ENCODE results near the gene DSTN.
"Not testable (repeated sequence)": the region's sequence is repeated elsewhere in the genome, so short reads cannot be mapped to it uniquely, and the experiment has no call there.

Gene DSTN

GRCh38 chr20:17652411-17652810, 82.5 kb downstream of the DSTN start:
- no peak for TF ChIP-seq TAF1 (IDR thresholded peaks at IDR 0.05; ENCODE audit: borderline replicate concordance, low read depth, low read length)
- TF ChIP-seq POLR2A (IDR thresholded peaks at IDR 0.05; ENCODE audit: low read depth, low read length), result no peak
- no peak for TF ChIP-seq POLR2AphosphoS5 (IDR thresholded peaks at IDR 0.05; ENCODE audit: low read depth, low read length)
- FAIRE-seq (no peak), DNase-seq (ENCODE audit: insufficient read length) (no peak)

GRCh38 chr20:17653835-17654648, 84.2 kb downstream of the DSTN start:
- FAIRE-seq, result no peak

GRCh38 chr20:17654649-17655285, 84.9 kb downstream of the DSTN start:
- FAIRE-seq (no peak), DNase-seq (ENCODE audit: insufficient read length) (no peak)

More at GRCh38 chr20:17653835-17654648, 84.2 kb downstream of the DSTN start:
- no peak for DNase-seq (ENCODE audit: insufficient read length)
- TF ChIP-seq POLR2A (IDR thresholded peaks at IDR 0.05; ENCODE audit: low read depth, low read length), result no peak
- no peak for TF ChIP-seq POLR2AphosphoS5 (IDR thresholded peaks at IDR 0.05; ENCODE audit: low read depth, low read length)
- TF ChIP-seq TAF1 (IDR thresholded peaks at IDR 0.05; ENCODE audit: borderline replicate concordance, low read depth, low read length), result no peak

GRCh38 chr20:17655286-17655651, 85.4 kb downstream of the DSTN start:
- FAIRE-seq (no peak), DNase-seq (ENCODE audit: insufficient read length) (no peak)
- TF ChIP-seq POLR2A (IDR thresholded peaks at IDR 0.05; ENCODE audit: low read depth, low read length), result no peak
- TF ChIP-seq POLR2AphosphoS5 (IDR thresholded peaks at IDR 0.05; ENCODE audit: low read depth, low read length), result no peak
- TF ChIP-seq TAF1 (IDR thresholded peaks at IDR 0.05; ENCODE audit: borderline replicate concordance, low read depth, low read length), result no peak

More at GRCh38 chr20:17654649-17655285, 84.9 kb downstream of the DSTN start:
- TF ChIP-seq TAF1 (IDR thresholded peaks at IDR 0.05; ENCODE audit: borderline replicate concordance, low read depth, low read length) (no peak), POLR2A (IDR thresholded peaks at IDR 0.05; ENCODE audit: low read depth, low read length) (no peak), POLR2AphosphoS5 (IDR thresholded peaks at IDR 0.05; ENCODE audit: low read depth, low read length) (no peak)

- TF ChIP-seq POLR2A (IDR thresholded peaks at IDR 0.05; ENCODE audit: low read depth, low read length), result no peak
- TF ChIP-seq POLR2AphosphoS5 (IDR thresholded peaks at IDR 0.05; ENCODE audit: low read depth, low read length), result no peak
- TF ChIP-seq TAF1 (IDR thresholded peaks at IDR 0.05; ENCODE audit: borderline replicate concordance, low read depth, low read length), result no peak
- DNase-seq (ENCODE audit: insufficient read length), result no peak
- FAIRE-seq, result no peak
These were observed 86.1 kb downstream of the DSTN start for GRCh38 chr20:17655865-17656479.

GRCh38 chr20:17657079-17657825, 87.4 kb downstream of the DSTN start:
- no peak for TF ChIP-seq POLR2AphosphoS5 (IDR thresholded peaks at IDR 0.05; ENCODE audit: low read depth, low read length)
- no peak for TF ChIP-seq POLR2A (IDR thresholded peaks at IDR 0.05; ENCODE audit: low read depth, low read length)
- FAIRE-seq, result no peak
- DNase-seq (ENCODE audit: insufficient read length), result no peak

GRCh38 chr20:17657898-17658647, 88.2 kb downstream of the DSTN start:
- FAIRE-seq (no peak), DNase-seq (ENCODE audit: insufficient read length) (no peak)
- TF ChIP-seq TAF1 (IDR thresholded peaks at IDR 0.05; ENCODE audit: borderline replicate concordance, low read depth, low read length) (no peak), POLR2AphosphoS5 (IDR thresholded peaks at IDR 0.05; ENCODE audit: low read depth, low read length) (no peak), POLR2A (IDR thresholded peaks at IDR 0.05; ENCODE audit: low read depth, low read length) (no peak)

GRCh38 chr20:17658648-17658993, 88.7 kb downstream of the DSTN start:
- TF ChIP-seq POLR2AphosphoS5 (IDR thresholded peaks at IDR 0.05; ENCODE audit: low read depth, low read length) (no peak), POLR2A (IDR thresholded peaks at IDR 0.05; ENCODE audit: low read depth, low read length) (no peak), TAF1 (IDR thresholded peaks at IDR 0.05; ENCODE audit: borderline replicate concordance, low read depth, low read length) (no peak)
- no peak for FAIRE-seq
- DNase-seq (ENCODE audit: insufficient read length), result no peak

GRCh38 chr20:17659344-17659743, 89.5 kb downstream of the DSTN start:
- DNase-seq (ENCODE audit: insufficient read length); FAIRE-seq: not testable (repeated sequence)
